GM19463 (cell line): ENCODE measurements around the gene SIPA1.

Experiments
- ATAC-seq: cut with Tn5 transposase; IDR thresholded peaks from one replicate; pipeline ENCODE4 v1.9.1; 2021; ENCODE audit warnings: mild to moderate bottlenecking, moderate library complexity; ENCODE audit not compliant: unreplicated experiment

The SIPA1 gene

DNA sequence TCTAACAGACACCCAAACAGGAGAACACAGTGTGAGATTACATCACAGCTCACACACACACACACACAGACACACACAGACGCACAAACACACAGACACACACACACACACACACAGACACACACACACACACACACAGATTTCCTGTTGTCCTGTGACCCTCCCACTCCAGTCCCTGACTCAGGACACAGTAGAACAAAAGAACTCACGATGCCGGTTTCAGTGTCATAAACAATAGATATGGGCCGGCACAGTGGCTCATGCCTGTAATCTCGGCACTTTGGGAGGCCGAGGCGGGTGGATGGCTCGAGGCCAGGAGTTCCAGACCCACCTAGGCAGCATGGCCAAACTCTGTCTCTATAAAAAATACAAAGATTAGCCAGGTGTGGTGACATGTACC lies 60.3 kb downstream of the SIPA1 start:
- ATAC-seq = no peak

DNA sequence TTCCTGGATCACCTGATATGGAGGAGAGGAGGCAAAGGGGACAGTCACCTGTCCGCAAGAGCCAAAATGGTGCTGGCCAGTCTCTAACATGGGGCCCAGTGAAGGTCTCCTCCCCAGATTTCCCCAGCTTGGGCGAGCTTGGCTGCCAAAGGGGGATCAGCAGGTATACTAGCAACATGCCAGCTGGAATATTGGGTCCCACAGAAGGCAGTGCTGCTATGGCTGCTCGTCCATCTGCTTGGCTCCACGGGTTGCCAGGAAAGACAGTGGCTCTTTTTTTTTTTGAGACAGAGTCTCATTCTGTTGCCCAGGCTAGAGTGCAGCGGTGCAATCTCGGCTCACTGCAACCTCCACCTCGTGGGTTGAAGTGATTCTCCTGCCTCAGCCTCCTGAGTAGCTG lies 61.4 kb downstream of the SIPA1 start:
- ATAC-seq = no peak

DNA sequence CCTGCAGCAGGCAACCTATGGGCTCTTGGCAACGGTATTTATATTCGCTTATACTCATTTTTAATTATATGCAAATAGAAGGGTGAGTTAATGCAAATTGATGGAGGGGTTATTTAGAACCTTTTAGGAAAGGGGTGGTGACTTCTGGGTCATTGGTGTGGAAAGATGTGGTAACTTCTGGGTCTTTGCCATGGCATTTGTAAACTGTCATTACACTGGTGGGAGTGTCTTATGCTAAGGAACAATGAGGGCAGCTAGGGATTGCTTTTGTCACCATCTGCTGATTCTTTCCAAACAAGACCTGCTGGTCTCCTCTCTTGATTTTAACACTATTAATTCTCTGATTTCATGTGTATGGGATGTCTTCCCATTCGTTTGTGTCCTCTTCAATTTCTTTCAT lies 62.5 kb downstream of the SIPA1 start:
- no peak for ATAC-seq
